GM23248 (cell line): ENCODE results near the gene ZNF407. TPM values are rescaled to one million over a fixed set of nuclear protein-coding genes. Genes with fewer than 3 reads are reported as not detected.
"Not testable (repeated sequence)": the region's sequence is repeated elsewhere in the genome, so short reads cannot be mapped to it uniquely, and the experiment has no call there.

Source experiments
- DNase-seq: peaks from one replicate; pipeline ENCODE4 v3.0.0-alpha.2; 2015
- H2AFZ ChIP-seq: fragments of 200-600 bp; sonication (generic); 2 replicates; pipeline ENCODE4 v1.6.1; 2016; ENCODE audit warnings: antibody characterized with exemption
- H3F3A ChIP-seq: fragments of 200-600 bp; sonication (generic); 2 replicates; pipeline ENCODE4 v1.6.1; 2016; ENCODE audit warnings: mild to moderate bottlenecking, antibody characterized with exemption, mixed run types; ENCODE audit not compliant: insufficient read depth
- H3K27ac ChIP-seq: fragments of 200-600 bp; sonication (generic); 2 replicates; pipeline ENCODE4 v1.5.1; 2016; ENCODE audit warnings: mild to moderate bottlenecking
- H3K27me3 ChIP-seq: fragments of 200-600 bp; sonication (generic); replicated peaks from 2 replicates; pipeline ENCODE4 v1.6.1; 2016; ENCODE audit warnings: mild to moderate bottlenecking; ENCODE audit not compliant: insufficient read depth
- H3K36me3 ChIP-seq: fragments of 200-600 bp; sonication (generic); 2 replicates; pipeline ENCODE4 v1.6.1; 2016; ENCODE audit warnings: low read depth, mild to moderate bottlenecking
- H3K4me1 ChIP-seq: fragments of 200-600 bp; sonication (generic); 2 replicates; pipeline ENCODE4 v1.6.1; 2016; ENCODE audit warnings: mild to moderate bottlenecking; ENCODE audit not compliant: insufficient read depth
- H3K4me2 ChIP-seq: fragments of 200-600 bp; sonication (generic); one replicate; pipeline ENCODE4 v1.6.1; 2016; ENCODE audit warnings: mild to moderate bottlenecking; ENCODE audit not compliant: unreplicated experiment
- H3K4me3 ChIP-seq: fragments of 200-600 bp; sonication (generic); 2 replicates; pipeline ENCODE4 v1.5.1; 2016; ENCODE audit warnings: mild to moderate bottlenecking
- H3K79me2 ChIP-seq: fragments of 200-600 bp; sonication (generic); 2 replicates; pipeline ENCODE4 v1.6.1; 2016; ENCODE audit warnings: mild to moderate bottlenecking; ENCODE audit not compliant: insufficient read depth
- H3K9ac ChIP-seq: fragments of 200-600 bp; sonication (generic); 2 replicates; pipeline ENCODE4 v1.6.1; 2016; ENCODE audit warnings: mild to moderate bottlenecking
- H3K9me2 ChIP-seq: fragments of 200-600 bp; sonication (generic); 2 replicates; pipeline ENCODE4 v1.6.1; 2016; ENCODE audit warnings: mixed run types, mild to moderate bottlenecking, moderate library complexity; ENCODE audit not compliant: insufficient read depth
- H3K9me3 ChIP-seq: fragments of 200-600 bp; sonication (generic); one replicate; pipeline ENCODE4 v1.6.1; 2017; ENCODE audit warnings: low read depth
- H4K20me1 ChIP-seq: fragments of 200-600 bp; sonication (generic); 2 replicates; pipeline ENCODE4 v1.6.0; 2016; ENCODE audit not compliant: insufficient read depth
- EZH2 ChIP-seq: fragments of 200-600 bp; sonication (generic); IDR thresholded peaks from 2 replicates; pipeline ENCODE4 v1.6.1; 2018; ENCODE audit warnings: antibody characterized with exemption, mild to moderate bottlenecking; ENCODE audit not compliant: insufficient read depth, poor library complexity, severe bottlenecking
- EZH2phosphoT487 ChIP-seq: fragments of 200-600 bp; sonication (generic); IDR thresholded peaks from 2 replicates; pipeline ENCODE4 v1.6.1; 2018; ENCODE audit warnings: antibody characterized with exemption, moderate library complexity, mild to moderate bottlenecking, low read depth; ENCODE audit not compliant: insufficient read depth
- WGBS, 2 experiments: methylation state at CpG; one replicate each; pipeline ENCODE4 v1.1.6; 2015 to 2017; ENCODE audit warnings: low lambda C conversion rate in 2 of 2, low coverage in 1 of 2; ENCODE audit errors: missing lambda C conversion rate in 2 of 2; 5-methylcytosine and 5-hydroxymethylcytosine counted together
- in situ Hi-C: fragments of 300-500 bp; cut with MboI; formaldehyde crosslinking; loops from 2 replicates; pipeline ENCODE4 v1.15.0; 2020
- polyA plus RNA-seq: library from polyadenylated mRNA; unstranded; fragments of >200 nt; fragmentation: Nextera tagmentation; extraction: Ambion mirVana; gene quantifications from 2 replicates; pipeline ENCODE4 v1.2.1, GENCODE V29; 2016
- total RNA-seq: library from RNA; depleted of rRNA; stranded (reverse); fragments of >200 nt; shearing (Covaris generic); gene quantifications from 2 replicates; pipeline ENCODE4 v1.2.3, GENCODE V29; 2014

ZNF407 gene
- total and polyA plus RNA-seq, 2 experiments from 2014 or later: 2.6 to 6.3 TPM

DNA sequence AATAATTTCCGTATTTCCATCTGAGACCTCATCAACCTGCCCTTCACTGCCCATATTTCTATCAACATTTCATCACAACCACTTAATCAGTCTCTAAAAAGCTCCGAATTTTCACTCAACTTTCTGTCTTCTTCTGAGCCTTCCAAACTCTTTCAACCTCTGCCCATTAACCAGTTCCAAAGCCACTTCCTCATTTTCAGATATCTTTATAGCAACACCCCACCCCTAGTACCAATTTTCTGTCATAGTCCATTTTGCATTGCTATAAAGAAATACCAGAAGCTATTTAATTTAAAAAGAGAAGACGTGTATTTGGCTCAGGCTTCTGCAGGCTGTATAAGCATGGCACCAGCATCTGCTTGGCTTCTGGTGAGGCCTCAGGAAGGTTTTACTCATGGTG, 504.2 kb downstream of the ZNF407 start:
- no peak overlapping the region for H3K4me3 ChIP-seq
- in situ Hi-C loops: no loop called here
- no peaks in the 10 kb centered on the region for H3K36me3 ChIP-seq
- H4K20me1 ChIP-seq: no peaks in the 10 kb centered on the region
- TF ChIP-seq EZH2phosphoT487 (no peak), EZH2 (no peak)
- H3K27ac ChIP-seq: no peak overlapping the region
- no peaks in the 10 kb centered on the region for H3K9me3 ChIP-seq
- H2AFZ ChIP-seq: no peak overlapping the region
- no peak overlapping the region for H3K4me2 ChIP-seq
- no peaks in the 10 kb centered on the region for H3K4me1 ChIP-seq
- no peak overlapping the region for H3K9ac ChIP-seq
- H3K79me2 ChIP-seq: no peaks in the 10 kb centered on the region
- WGBS, 2 experiments: 8 to 9% methylated on average over 3 of the region's 3 CpGs
- DNase-seq: no peak
- 0 out of 2 replicates have a peak, but pooled peaks cover 3% of the 10 kb centered on the region for H3K27me3 ChIP-seq
- H3F3A ChIP-seq: no peaks in the 10 kb centered on the region
- no peaks in the 10 kb centered on the region for H3K9me2 ChIP-seq

DNA sequence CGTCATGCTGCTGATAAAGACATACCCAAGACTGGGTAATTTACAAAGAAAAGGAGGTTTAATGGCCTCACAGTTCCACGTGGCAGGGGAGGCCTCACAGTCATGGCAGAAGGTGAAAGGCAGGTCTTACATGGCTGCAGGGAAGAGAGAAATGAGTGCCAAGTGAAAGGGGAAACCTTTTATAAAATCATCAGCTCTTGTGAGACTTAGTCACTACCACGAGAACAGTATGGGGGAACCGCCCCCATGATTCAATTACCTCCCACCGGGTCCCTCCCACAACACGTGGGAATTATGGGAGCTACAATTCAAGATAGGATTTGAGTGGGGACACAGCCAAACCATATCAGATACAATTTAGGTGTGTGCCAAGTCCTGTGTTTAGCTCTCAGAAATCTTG, 506.4 kb downstream of the ZNF407 start:
- in situ Hi-C loops, H3K36me3 ChIP-seq, H3K4me3 ChIP-seq, H3K9me2 ChIP-seq, H3K9me3 ChIP-seq, H3K4me2 ChIP-seq, H3K4me1 ChIP-seq, H3K9ac ChIP-seq, H3F3A ChIP-seq, H2AFZ ChIP-seq, H4K20me1 ChIP-seq, H3K79me2 ChIP-seq, H3K27ac ChIP-seq, DNase-seq, H3K27me3 ChIP-seq: not testable (repeated sequence)
- WGBS, 2 experiments: 49 to 56% methylated on average over 6 of the region's 6 CpGs

DNA sequence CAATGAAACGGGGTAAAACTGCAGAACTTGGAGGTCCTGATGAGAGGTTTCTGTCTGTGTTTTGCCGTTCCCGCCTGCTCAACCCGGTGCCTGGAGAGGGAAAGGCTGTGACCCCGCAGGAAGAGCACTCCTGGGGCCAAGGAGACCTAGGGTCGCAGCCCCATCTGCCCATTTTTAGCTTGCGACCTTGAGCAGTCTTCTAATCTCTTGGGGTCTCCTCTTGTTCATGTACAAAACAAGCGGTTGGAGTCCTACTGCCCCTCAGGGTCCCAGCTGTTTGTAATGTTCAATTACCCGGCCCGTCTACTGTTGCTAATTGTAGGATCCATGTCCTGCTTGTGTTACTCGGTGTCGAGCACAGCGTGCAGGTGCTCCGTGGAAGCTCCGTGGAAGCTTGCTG, 506.8 kb downstream of the ZNF407 start:
- Histone ChIP-seq H3K36me3 (no peaks in the 10 kb centered on the region), H3K4me1 (no peaks in the 10 kb centered on the region), H3F3A (no peaks in the 10 kb centered on the region), H3K27ac (no peak overlapping the region), H3K9ac (no peak overlapping the region), H3K9me3 (no peaks in the 10 kb centered on the region), H2AFZ (no peak overlapping the region), H4K20me1 (no peaks in the 10 kb centered on the region), H3K9me2 (no peaks in the 10 kb centered on the region), H3K4me2 (no peak overlapping the region), H3K4me3 (no peak overlapping the region), H3K27me3 (0 out of 2 replicates have a peak, but pooled peaks cover 3% of the 10 kb centered on the region), H3K79me2 (no peaks in the 10 kb centered on the region)
- WGBS, 2 experiments: 79 to 87% methylated on average over 15 of the region's 15 CpGs
- DNase-seq: no peak
- TF ChIP-seq EZH2phosphoT487 (no peak), EZH2 (no peak)
- in situ Hi-C loops: no loop called here

DNA sequence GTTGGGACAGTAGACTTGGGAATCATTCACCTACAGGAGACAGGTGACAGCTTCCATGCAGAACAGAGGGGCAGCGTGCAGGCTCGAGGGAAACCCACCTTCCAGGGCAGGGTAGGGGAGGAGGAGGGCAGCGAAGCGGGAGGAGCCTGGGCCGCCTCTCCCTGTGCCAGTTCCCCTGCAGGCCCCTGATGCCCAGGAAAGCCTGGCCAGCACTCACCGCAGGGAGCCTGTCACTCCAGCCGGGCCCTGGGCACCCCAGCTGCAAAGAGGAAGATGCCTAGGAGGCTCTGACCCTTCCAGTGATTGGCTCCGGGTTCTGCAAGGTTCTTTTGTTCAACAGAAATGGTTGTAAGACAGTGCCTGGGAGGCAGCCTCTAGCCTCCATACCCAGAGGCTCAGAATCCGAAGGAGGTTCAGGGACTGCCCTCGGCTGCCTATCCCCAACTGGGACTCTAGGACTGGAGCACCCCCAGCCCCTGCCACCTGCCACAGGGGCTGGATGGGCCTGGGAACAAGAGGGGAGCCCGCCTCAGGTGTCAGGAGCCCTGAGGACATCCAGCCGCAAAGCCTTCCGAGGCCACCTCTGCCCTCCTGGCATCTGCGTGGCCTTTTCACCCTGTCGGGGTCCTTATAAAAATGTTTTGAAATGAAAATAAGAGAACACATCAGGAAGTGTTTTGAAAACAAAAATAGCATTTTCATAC, 508.0 kb downstream of the ZNF407 start:
- Histone ChIP-seq H3K27me3 (no peaks in the 10 kb centered on the region), H3K4me1 (no peaks in the 10 kb centered on the region), H3F3A (no peaks in the 10 kb centered on the region), H3K4me2 (no peak overlapping the region), H3K79me2 (no peaks in the 10 kb centered on the region), H3K36me3 (no peaks in the 10 kb centered on the region), H3K9me2 (no peaks in the 10 kb centered on the region), H3K4me3 (no peak overlapping the region), H3K9ac (no peak overlapping the region), H3K27ac (no peak overlapping the region), H2AFZ (no peak overlapping the region), H4K20me1 (no peaks in the 10 kb centered on the region), H3K9me3 (no peaks in the 10 kb centered on the region)
- 58 to 69% methylated on average over 14 to 15 of the region's 15 CpGs for WGBS, 2 experiments
- in situ Hi-C loops: no loop called here
- TF ChIP-seq EZH2phosphoT487 (no peak), EZH2 (no peak)
- DNase-seq: no peak

DNA sequence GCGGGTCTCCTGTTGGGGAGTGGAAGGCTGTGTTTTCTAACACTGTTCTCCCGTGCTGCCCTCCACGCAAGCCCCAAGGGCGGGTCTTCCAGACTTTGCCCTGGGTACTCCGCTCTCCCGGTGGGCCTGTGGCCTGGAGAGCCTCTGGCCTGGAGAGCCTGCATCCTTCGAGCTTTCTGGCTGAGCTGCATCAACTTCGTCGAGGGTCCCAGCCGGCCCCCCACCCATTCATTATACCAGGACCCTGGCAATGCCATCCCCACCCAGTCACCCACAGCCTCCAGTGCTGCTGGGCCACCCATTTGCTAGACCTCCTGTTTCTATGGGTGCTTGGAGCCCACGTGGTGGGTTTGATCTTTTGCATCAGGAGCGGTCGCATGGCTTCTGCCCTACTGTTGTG, 509.1 kb downstream of the ZNF407 start:
- WGBS, 2 experiments: 74 to 78% methylated on average over 13 of the region's 13 CpGs

More for the DNA sequence above, 509.1 kb downstream of the ZNF407 start:
- no peak overlapping the region for H3K27ac ChIP-seq
- no peaks in the 10 kb centered on the region for H3F3A ChIP-seq
- H3K9me3 ChIP-seq: no peaks in the 10 kb centered on the region
- no peak overlapping the region for H3K9ac ChIP-seq
- in situ Hi-C loops: no loop called here
- no peak for TF ChIP-seq EZH2
- no peak for TF ChIP-seq EZH2phosphoT487
- DNase-seq: no peak
- H3K36me3 ChIP-seq: no peaks in the 10 kb centered on the region
- no peaks in the 10 kb centered on the region for H4K20me1 ChIP-seq
- H3K9me2 ChIP-seq: no peaks in the 10 kb centered on the region
- no peaks in the 10 kb centered on the region for H3K4me1 ChIP-seq
- H2AFZ ChIP-seq: no peak overlapping the region
- H3K79me2 ChIP-seq: no peaks in the 10 kb centered on the region
- H3K27me3 ChIP-seq: no peaks in the 10 kb centered on the region
- H3K4me2 ChIP-seq: no peak overlapping the region
- H3K4me3 ChIP-seq: no peak overlapping the region
